ENCODE data around the gene RAPGEF3.

DNA sequence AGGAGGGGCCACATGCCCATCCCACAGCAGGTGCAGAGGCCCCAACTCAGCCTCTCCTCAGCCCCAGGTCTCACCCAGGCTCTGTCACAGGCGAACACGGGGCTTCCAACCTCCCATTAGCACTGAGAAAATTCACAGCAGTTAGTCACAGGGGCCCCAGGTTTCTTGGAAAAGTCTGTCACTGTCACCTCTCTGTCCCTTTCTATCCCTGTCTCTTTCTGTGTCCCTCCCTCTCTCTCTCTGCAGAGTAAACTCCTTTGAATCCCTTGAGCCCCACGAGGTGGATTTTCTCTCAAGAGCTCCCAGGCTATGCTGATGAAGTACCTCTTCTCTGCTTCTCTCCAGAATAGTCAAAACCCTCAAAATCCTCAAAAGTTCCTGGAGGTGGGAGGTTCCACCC is 19.4 kb downstream of the RAPGEF3 start:
- TF ChIP-seq, protein P1, sequence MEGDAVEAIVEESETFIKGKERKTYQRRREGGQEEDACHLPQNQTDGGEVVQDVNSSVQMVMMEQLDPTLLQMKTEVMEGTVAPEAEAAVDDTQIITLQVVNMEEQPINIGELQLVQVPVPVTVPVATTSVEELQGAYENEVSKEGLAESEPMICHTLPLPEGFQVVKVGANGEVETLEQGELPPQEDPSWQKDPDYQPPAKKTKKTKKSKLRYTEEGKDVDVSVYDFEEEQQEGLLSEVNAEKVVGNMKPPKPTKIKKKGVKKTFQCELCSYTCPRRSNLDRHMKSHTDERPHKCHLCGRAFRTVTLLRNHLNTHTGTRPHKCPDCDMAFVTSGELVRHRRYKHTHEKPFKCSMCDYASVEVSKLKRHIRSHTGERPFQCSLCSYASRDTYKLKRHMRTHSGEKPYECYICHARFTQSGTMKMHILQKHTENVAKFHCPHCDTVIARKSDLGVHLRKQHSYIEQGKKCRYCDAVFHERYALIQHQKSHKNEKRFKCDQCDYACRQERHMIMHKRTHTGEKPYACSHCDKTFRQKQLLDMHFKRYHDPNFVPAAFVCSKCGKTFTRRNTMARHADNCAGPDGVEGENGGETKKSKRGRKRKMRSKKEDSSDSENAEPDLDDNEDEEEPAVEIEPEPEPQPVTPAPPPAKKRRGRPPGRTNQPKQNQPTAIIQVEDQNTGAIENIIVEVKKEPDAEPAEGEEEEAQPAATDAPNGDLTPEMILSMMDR (IDR thresholded peaks at IDR 0.05; ENCODE audit: poor library complexity): no peak
- TF ChIP-seq EZH2phosphoT487 (IDR thresholded peaks at IDR 0.05; ENCODE audit: low read depth, severe bottlenecking, unreplicated experiment) (no peak), EZH2 (IDR thresholded peaks at IDR 0.05; ENCODE audit: borderline replicate concordance) (no peak)
